IPS-18a (cell line): ENCODE measurements around the gene ZNF69.
"Not testable (repeated sequence)": the region's sequence is repeated elsewhere in the genome, so short reads cannot be mapped to it uniquely, and the experiment has no call there.

Source experiments
- H3K27ac ChIP-seq: one replicate; pipeline ENCODE4 v1.5.1; 2013; ENCODE audit warnings: low read length
- H3K27me3 ChIP-seq: one replicate; pipeline ENCODE4 v1.6.1; 2013; ENCODE audit warnings: mild to moderate bottlenecking, low read length; ENCODE audit not compliant: control insufficient read depth, insufficient read depth
- H3K36me3 ChIP-seq: one replicate; pipeline ENCODE4 v1.6.1; 2013; ENCODE audit warnings: low read depth, low read length; ENCODE audit not compliant: control insufficient read depth
- H3K4me1 ChIP-seq: one replicate; pipeline ENCODE4 v1.6.1; 2013; ENCODE audit warnings: low read depth, low read length; ENCODE audit not compliant: control insufficient read depth
- H3K4me3 ChIP-seq: one replicate; pipeline ENCODE4 v1.5.1; 2013; ENCODE audit warnings: low read length
- H3K9ac ChIP-seq: one replicate; pipeline ENCODE4 v1.6.1; 2013; ENCODE audit warnings: mild to moderate bottlenecking, low read length, moderate library complexity
- H3K9me3 ChIP-seq: one replicate; pipeline ENCODE4 v1.6.1; 2013; ENCODE audit warnings: low read depth, low read length; ENCODE audit not compliant: control insufficient read depth

The ZNF69 gene

GRCh38 chr19:11887611-11888531 is at the start of gene ZNF69:
Gene ZNF69, plus strand, starts transcription at chr19:11887782. Its CDS starts 142 bp downstream, at chr19:11887924.
- H3K27ac ChIP-seq, result peak within 1 kb of the TSS; percentile 86
- peak within 1 kb of the TSS; percentile 94 for H3K4me3 ChIP-seq
- peaks cover 2% of the 10 kb centered on the region for H3K36me3 ChIP-seq
- H3K27me3 ChIP-seq, result no peaks in the 10 kb centered on the region
- H3K9ac ChIP-seq, result peak within 1 kb of the TSS; percentile 90
- H3K4me1 ChIP-seq, result peaks cover 22% of the 10 kb centered on the region
- no peaks in the 10 kb centered on the region for H3K9me3 ChIP-seq

- H3K27me3 ChIP-seq, result no peaks in the 10 kb centered on the region
- H3K9me3 ChIP-seq, result no peaks in the 10 kb centered on the region
- no peak overlapping the region for H3K27ac ChIP-seq
- H3K9ac ChIP-seq, result no peak overlapping the region
- H3K36me3 ChIP-seq, result no peaks in the 10 kb centered on the region
- no peaks in the 10 kb centered on the region for H3K4me1 ChIP-seq
- H3K4me3 ChIP-seq, result no peak overlapping the region
Observed at GRCh38 chr19:11843722-11844121, 43.9 kb upstream of the ZNF69 start.

GRCh38 chr19:11847615-11848014 is 40.0 kb upstream of the ZNF69 start:
- not testable (repeated sequence) for H3K4me3 ChIP-seq, H3K27me3 ChIP-seq, H3K9me3 ChIP-seq, H3K36me3 ChIP-seq, H3K4me1 ChIP-seq, H3K9ac ChIP-seq, H3K27ac ChIP-seq

- Histone ChIP-seq H3K27me3 (no peaks in the 10 kb centered on the region), H3K36me3 (no peaks in the 10 kb centered on the region), H3K4me3 (peak overlapping the region; percentile 51), H3K9me3 (no peaks in the 10 kb centered on the region), H3K9ac (no peak overlapping the region), H3K4me1 (no peaks in the 10 kb centered on the region), H3K27ac (no peak overlapping the region)
Observed at GRCh38 chr19:11848200-11848593, 39.4 kb upstream of the ZNF69 start.

GRCh38 chr19:11848594-11849469 is 38.8 kb upstream of the ZNF69 start, which contains the start of gene ZNF439:
Gene ZNF439, plus strand, starts transcription at chr19:11848726. Its CDS starts 142 bp downstream, at chr19:11848868.
- Histone ChIP-seq H3K4me1 (no peaks in the 10 kb centered on the region), H3K27ac (no peak within 1 kb of the TSS), H3K9ac (no peak within 1 kb of the TSS), H3K4me3 (peak within 1 kb of the TSS; percentile 51), H3K9me3 (no peaks in the 10 kb centered on the region), H3K27me3 (no peaks in the 10 kb centered on the region), H3K36me3 (no peaks in the 10 kb centered on the region)

GRCh38 chr19:11850289-11850688 is 37.3 kb upstream of the ZNF69 start:
- H3K27ac ChIP-seq, H3K27me3 ChIP-seq, H3K4me1 ChIP-seq, H3K36me3 ChIP-seq, H3K9me3 ChIP-seq, H3K4me3 ChIP-seq, H3K9ac ChIP-seq: not testable (repeated sequence)

GRCh38 chr19:11853358-11853757 is 34.2 kb upstream of the ZNF69 start:
- Histone ChIP-seq H3K36me3 (no peaks in the 10 kb centered on the region), H3K4me1 (no peaks in the 10 kb centered on the region), H3K27ac (no peak overlapping the region), H3K9ac (no peak overlapping the region), H3K27me3 (no peaks in the 10 kb centered on the region), H3K9me3 (no peaks in the 10 kb centered on the region), H3K4me3 (no peak overlapping the region)

- no peaks in the 10 kb centered on the region for H3K36me3 ChIP-seq
- peaks cover 5% of the 10 kb centered on the region for H3K9me3 ChIP-seq
- no peaks in the 10 kb centered on the region for H3K4me1 ChIP-seq
- no peaks in the 10 kb centered on the region for H3K27me3 ChIP-seq
- H3K27ac ChIP-seq, result no peak overlapping the region
- H3K4me3 ChIP-seq, result no peak overlapping the region
- no peak overlapping the region for H3K9ac ChIP-seq
Observed at GRCh38 chr19:11856596-11857250, 30.9 kb upstream of the ZNF69 start.

- Histone ChIP-seq H3K27ac (no peak overlapping the region), H3K4me3 (no peak overlapping the region), H3K9me3 (peaks cover 5% of the 10 kb centered on the region), H3K36me3 (no peaks in the 10 kb centered on the region), H3K9ac (no peak overlapping the region), H3K27me3 (no peaks in the 10 kb centered on the region), H3K4me1 (no peaks in the 10 kb centered on the region)
Observed at GRCh38 chr19:11860721-11861120, 26.9 kb upstream of the ZNF69 start.

- no peaks in the 10 kb centered on the region for H3K27me3 ChIP-seq
- no peak overlapping the region for H3K4me3 ChIP-seq
- peaks cover 9% of the 10 kb centered on the region for H3K9me3 ChIP-seq
- no peaks in the 10 kb centered on the region for H3K36me3 ChIP-seq
- no peak overlapping the region for H3K27ac ChIP-seq
- H3K4me1 ChIP-seq, result no peaks in the 10 kb centered on the region
- H3K9ac ChIP-seq, result no peak overlapping the region
Observed at GRCh38 chr19:11861301-11861700, 26.3 kb upstream of the ZNF69 start.

- peak overlapping the region; percentile 1 for H3K4me3 ChIP-seq
- H3K4me1 ChIP-seq, H3K36me3 ChIP-seq, H3K27ac ChIP-seq, H3K27me3 ChIP-seq, H3K9ac ChIP-seq: not testable (repeated sequence)
- peaks cover 37% of the 10 kb centered on the region for H3K9me3 ChIP-seq
Observed at GRCh38 chr19:11867766-11868165, 19.8 kb upstream of the ZNF69 start.
